ENCODE data around the gene GARIN5A. TPM values are rescaled to one million over a fixed set of nuclear protein-coding genes. Genes with fewer than 3 reads are reported as not detected.
A peak's percentile ranks its signal among the peaks of the same experiment; 100 is the strongest.
"Not testable (repeated sequence)": the region's sequence is repeated elsewhere in the genome, so short reads cannot be mapped to it uniquely, and the experiment has no call there.

GARIN5A gene
- total RNA-seq, 2 experiments from 2014 or later, result not detected

DNA sequence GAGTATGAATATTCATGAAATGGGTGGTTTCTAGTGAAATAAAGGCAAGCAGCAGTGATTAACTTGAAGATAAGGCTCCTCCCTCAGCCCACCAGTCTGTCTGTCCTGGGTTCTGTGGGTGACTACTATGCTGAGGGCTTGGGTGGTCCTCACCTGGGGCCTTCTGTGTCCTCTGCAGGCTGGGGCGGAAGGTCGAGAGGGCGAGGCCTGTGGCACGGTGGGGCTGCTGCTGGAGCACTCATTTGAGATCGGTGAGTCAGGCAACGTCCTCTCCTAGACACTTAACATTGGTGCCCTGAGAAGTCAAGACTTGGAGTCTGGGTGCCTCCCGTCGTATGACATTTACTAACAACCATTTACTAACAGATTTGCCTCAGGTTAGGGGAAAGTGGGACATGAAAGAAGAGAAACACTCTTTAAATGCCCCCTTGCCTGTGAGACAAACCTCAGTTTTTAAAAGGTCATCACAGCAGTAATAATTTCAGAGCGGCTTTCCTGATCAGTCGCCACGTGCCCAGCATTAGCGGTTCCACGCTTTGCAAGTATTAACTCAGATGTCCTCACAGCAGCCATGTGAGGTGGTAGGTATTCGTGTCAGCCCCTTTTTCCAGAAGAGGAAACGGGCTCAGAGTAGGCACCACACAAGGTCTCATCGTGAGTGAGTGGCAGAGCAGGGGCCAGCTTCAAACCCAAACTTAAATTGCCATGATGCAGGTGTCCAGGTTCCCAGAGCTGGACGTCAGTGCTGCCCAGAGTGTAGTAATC is 1.3 kb upstream of the GARIN5A start:
- peaks cover 2% of the 10 kb centered on the region for H3K27me3 Mint-ChIP-seq
- H3K36me3 Mint-ChIP-seq (ENCODE audit: low read depth), result peaks cover 23% of the 10 kb centered on the region
- peaks cover 18% of the 10 kb centered on the region for H3K4me1 Mint-ChIP-seq
- POLR2A ChIA-PET, result no interaction called here
- peak overlapping the region; percentile 99 for H3K4me3 Mint-ChIP-seq
- no peak for DNase-seq
- CTCF ChIA-PET, result interaction anchor here (0.6 to 2.0 kb wide), 3 partner anchors 55 to 110 kb away, joined by 3 to 8 read pairs (median 4); no protein-coding TSS in a partner anchor
- peak overlapping the region; percentile 96 for H3K27ac Mint-ChIP-seq
- H3K9me3 Mint-ChIP-seq, result no peaks in the 10 kb centered on the region

DNA sequence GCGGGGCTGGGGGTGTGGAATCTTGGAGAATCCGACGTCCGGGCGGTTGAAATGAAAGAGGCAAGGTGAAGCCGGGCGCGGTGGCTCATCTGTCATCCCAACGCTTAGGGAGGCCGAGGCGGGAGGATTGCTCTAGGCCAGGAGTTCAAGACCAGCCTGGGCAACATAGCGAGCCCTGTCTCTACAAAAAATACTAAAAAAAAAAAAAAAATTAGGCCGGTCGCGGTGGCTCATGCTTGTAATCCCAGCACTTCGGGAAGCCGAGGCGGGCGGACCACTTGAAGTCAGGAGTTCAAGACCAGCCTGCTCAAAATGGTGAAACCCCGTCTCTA is 225 bp upstream of the GARIN5A start:
- Mint-ChIP-seq H3K27me3 (peaks cover 2% of the 10 kb centered on the region), H3K36me3 (ENCODE audit: low read depth) (peaks cover 23% of the 10 kb centered on the region), H3K9me3 (no peaks in the 10 kb centered on the region), H3K27ac (peak overlapping the region; percentile 96), H3K4me3 (peak overlapping the region; percentile 99), H3K4me1 (peaks cover 18% of the 10 kb centered on the region)
- no peak for DNase-seq
- CTCF ChIA-PET, result no interaction called here
- POLR2A ChIA-PET, result no interaction called here

DNA sequence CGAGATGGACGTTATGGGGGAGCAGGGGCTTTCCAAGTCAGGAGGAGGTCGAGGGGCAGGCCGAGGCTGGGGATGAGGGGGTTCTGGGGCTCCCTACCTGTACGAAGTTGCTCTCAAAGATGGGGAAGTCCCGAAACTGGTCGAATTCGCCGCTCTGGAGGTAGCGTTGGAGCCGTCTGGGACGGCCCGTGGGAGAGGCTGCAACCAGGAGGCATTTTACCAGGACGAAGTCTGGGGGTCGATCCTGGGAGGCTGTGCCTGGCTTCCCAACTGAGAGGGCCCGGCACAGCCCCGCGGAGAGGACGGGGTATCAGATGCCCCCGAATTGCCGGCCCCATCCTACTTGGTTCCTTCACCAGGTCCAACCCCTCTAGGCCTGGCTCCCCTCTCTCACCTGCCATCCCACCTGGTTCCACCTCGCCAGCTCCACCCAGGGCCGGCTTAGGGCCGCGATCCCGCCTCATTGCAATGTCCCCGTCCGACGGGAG is 868 bp downstream of the GARIN5A start:
- Mint-ChIP-seq H3K4me3 (peak overlapping the region; percentile 99), H3K27me3 (peaks cover 2% of the 10 kb centered on the region), H3K4me1 (peaks cover 18% of the 10 kb centered on the region), H3K27ac (peak overlapping the region; percentile 96), H3K9me3 (no peaks in the 10 kb centered on the region), H3K36me3 (ENCODE audit: low read depth) (peaks cover 17% of the 10 kb centered on the region)
- DNase-seq, result no peak
- ChIA-PET POLR2A (no interaction called here), CTCF (interaction anchor here (1.5 kb wide), 1 partner anchor 119 kb away, joined by 4 read pairs; no protein-coding TSS in a partner anchor)

DNA sequence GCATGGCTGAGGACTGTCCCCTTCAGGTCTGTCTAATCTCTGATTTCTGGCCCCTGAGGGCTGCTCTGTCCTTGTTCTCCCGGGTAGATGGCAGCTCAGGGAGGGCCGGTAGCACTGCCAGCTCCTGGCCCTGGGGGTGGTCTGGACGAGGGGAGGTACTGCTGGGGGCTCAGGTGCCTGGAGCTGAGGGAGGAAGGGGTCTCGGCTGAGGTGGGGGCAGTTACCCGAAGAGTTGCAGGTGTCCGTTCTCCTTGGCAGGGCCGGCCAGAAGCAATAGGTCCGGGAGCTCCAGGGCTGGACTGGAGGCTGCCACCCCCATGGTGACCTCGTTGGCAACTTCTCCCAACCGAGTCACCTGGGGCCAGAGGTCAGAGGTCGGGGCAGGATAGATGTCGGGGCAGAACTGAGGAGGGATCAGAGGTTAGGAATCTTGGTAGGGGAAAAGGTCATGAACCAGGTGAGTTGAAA is 1.5 kb downstream of the GARIN5A start:
- ChIA-PET POLR2A (interaction anchor here (0.7 kb wide), 1 partner anchor 118 kb away, joined by 4 read pairs; no protein-coding TSS in a partner anchor), CTCF (interaction anchor here (1.5 to 1.7 kb wide), 3 partner anchors 15 to 118 kb away, joined by 3 to 5 read pairs (median 4); no protein-coding TSS in a partner anchor)
- Mint-ChIP-seq H3K9me3 (no peaks in the 10 kb centered on the region), H3K36me3 (ENCODE audit: low read depth) (peaks cover 17% of the 10 kb centered on the region), H3K4me1 (peaks cover 18% of the 10 kb centered on the region), H3K4me3 (peak overlapping the region; percentile 99), H3K27me3 (peaks cover 2% of the 10 kb centered on the region), H3K27ac (peak overlapping the region; percentile 96)
- DNase-seq, result no peak

DNA sequence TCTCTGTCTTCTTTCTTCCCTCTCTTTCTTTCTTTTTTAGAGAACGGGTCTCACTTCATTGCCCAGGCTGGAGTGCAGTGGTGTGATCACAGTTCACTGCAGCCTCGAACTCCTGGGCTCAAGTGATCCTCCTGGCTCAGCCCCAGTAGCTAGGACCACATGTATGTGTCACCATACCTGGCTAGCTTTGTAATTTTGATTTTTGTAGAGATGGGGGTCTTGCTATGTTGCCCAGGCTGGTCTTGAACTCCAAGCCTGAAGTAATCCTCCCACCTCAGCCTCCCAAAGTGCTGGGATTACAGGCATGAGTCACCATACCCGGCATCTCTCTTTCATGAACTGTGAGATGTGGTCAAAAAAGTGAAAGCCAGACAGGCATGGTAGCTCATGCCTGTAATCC is 3.3 kb downstream of the GARIN5A start:
- POLR2A ChIA-PET, H3K27me3 Mint-ChIP-seq, H3K27ac Mint-ChIP-seq, DNase-seq, H3K4me3 Mint-ChIP-seq, H3K9me3 Mint-ChIP-seq: not testable (repeated sequence)
- CTCF ChIA-PET, result interaction anchor here (0.7 to 1.7 kb wide), 3 partner anchors 10 to 136 kb away, joined by 3 to 5 read pairs (median 3); no protein-coding TSS in a partner anchor
- H3K36me3 Mint-ChIP-seq (ENCODE audit: low read depth), result peaks cover 11% of the 10 kb centered on the region
- peaks cover 18% of the 10 kb centered on the region for H3K4me1 Mint-ChIP-seq

DNA sequence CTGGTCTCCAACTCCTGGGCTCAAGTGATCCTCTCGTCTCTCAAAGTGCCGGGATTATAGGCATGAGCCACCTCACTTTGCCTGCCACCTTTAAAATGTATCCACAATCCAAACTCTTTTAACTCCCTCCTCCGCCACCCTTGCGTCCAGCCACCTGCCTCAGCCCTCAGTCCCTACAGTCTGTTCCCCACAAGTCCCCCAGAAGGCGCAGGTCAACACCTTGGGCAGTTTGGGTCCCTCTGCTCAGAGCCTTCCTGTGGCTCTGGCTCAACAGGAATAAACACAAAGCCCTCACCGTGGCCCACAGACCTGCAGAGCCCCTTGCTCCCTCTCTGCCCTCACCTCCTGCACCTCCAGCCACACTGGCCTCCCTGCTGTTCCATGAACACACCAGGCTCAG is 7.8 kb downstream of the GARIN5A start:
- no peak overlapping the region for H3K27ac Mint-ChIP-seq
- H3K36me3 Mint-ChIP-seq (ENCODE audit: low read depth), result no peaks in the 10 kb centered on the region
- CTCF ChIA-PET, result interaction anchor here (1.8 to 2.8 kb wide), 2 partner anchors 8 to 15 kb away, joined by 6 to 7 read pairs; no protein-coding TSS in a partner anchor
- H3K27me3 Mint-ChIP-seq, result peaks cover 2% of the 10 kb centered on the region
- H3K9me3 Mint-ChIP-seq, result no peaks in the 10 kb centered on the region
- no peaks in the 10 kb centered on the region for H3K4me1 Mint-ChIP-seq
- POLR2A ChIA-PET, result no interaction called here
- no peak for DNase-seq
- H3K4me3 Mint-ChIP-seq, result no peak overlapping the region

DNA sequence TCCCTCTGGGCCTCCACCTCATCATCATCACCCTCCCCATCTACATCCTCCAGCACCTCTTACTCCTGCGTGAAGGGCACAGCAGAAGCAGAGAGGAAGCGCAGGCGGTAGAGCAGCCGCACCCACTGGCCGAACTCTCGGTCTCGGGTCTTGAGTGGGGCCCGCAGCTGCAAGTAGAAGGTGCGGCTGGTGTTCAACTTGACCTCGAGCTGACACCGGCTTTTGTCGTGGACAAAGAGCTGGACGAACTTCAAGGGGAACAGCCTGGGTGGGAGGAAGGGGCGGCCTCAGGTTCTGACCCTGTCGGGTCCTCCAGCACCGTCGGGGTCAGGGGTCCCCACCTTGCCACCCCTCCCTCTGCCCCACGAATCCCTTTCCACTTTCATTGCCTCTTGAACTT is 9.1 kb downstream of the GARIN5A start:
- Mint-ChIP-seq H3K4me1 (no peaks in the 10 kb centered on the region), H3K9me3 (no peaks in the 10 kb centered on the region), H3K36me3 (ENCODE audit: low read depth) (no peaks in the 10 kb centered on the region), H3K27ac (no peak overlapping the region), H3K4me3 (no peak overlapping the region), H3K27me3 (peaks cover 2% of the 10 kb centered on the region)
- no peak for DNase-seq
- ChIA-PET CTCF (no interaction called here), POLR2A (no interaction called here)

DNA sequence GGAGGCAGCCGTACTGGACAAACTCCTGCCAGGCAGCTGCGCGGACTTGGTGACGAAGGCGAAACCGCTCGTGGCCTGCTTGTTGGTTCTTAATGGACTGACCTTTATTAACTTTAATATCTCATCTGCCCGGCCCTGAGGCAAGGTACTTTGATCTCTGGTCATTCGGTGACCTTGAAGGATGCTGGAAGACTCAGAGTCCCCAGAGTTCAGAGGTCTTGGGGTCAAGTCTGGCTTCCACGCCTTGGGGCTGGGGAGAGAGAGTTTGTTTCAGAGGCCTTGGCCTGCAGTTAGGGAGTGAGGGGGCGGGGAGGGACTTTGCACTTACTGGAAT is 10.0 kb downstream of the GARIN5A start:
- Mint-ChIP-seq H3K27me3 (peaks cover 2% of the 10 kb centered on the region), H3K36me3 (ENCODE audit: low read depth) (no peaks in the 10 kb centered on the region), H3K4me3 (no peak overlapping the region), H3K9me3 (no peaks in the 10 kb centered on the region), H3K27ac (no peak overlapping the region), H3K4me1 (no peaks in the 10 kb centered on the region)
- POLR2A ChIA-PET, result no interaction called here
- CTCF ChIA-PET, result interaction anchor here (0.9 kb wide), 1 partner anchor 98 kb away, joined by 3 read pairs; no protein-coding TSS in a partner anchor
- no peak for DNase-seq

DNA sequence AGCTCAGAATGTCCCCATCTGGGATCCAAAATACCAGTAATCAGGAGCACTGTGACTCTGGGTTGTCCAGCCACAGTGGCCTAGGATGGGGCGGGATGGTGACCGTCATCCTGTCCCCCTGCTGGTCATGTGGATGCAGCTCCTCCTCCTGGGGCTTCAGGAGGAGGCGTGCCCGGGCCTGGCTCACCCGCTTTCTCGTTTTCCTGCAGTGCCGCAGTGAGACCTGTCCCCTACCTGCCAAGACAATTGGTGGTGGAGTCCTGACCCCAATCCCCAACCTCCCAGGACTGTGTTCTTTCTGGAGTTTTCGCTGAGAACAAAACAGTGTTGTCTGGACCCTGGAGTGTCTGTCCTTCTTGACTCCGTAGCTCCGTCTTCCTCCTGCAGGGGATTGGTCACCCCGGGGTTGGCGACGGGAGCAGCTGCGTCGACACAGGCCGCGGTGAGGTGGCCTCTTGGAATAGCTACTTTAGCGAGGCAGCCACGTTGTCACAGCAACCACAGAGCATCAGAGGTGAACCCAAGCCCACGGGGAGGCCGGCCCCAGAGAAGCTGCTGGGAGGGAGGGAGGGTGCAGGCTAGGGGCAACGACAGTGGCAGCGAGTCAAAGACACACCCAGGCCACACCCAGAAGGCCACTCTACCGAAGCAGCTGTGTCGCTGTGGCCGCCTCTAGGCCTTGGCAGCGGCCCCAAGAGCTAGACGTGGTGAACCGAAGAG is 10.5 kb downstream of the GARIN5A start:
- POLR2A ChIA-PET, result interaction anchor here (0.6 kb wide), 1 partner anchor 37 kb away, joined by 3 read pairs; no protein-coding TSS in a partner anchor

DNA sequence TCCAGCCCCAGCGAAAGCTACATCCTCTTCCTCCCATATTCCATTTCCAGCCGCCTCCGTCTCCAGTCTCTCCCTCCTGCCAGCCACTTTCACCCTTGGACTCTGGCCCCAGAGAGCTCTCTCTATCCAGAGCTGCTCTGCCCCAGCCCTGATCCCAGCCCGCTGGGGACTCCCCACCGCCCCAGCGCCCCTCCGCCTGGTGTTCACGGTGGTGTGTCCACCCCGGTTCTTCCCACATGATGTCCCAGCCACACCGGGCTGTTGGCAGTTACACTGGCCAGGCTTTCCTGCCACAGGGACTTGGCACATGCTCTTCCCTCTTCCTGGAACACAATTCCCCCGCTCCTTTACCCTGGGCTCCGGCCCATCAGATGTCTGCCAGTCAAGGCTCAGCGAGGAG is 11.6 kb downstream of the GARIN5A start:
- no peak overlapping the region for H3K27ac Mint-ChIP-seq
- H3K36me3 Mint-ChIP-seq (ENCODE audit: low read depth), result no peaks in the 10 kb centered on the region
- no peak for DNase-seq
- no peaks in the 10 kb centered on the region for H3K9me3 Mint-ChIP-seq
- peaks cover 9% of the 10 kb centered on the region for H3K4me1 Mint-ChIP-seq
- H3K27me3 Mint-ChIP-seq, result peaks cover 5% of the 10 kb centered on the region
- POLR2A ChIA-PET, result no interaction called here
- CTCF ChIA-PET, result interaction anchor here (0.9 kb wide), 1 partner anchor 92 kb away, joined by 3 read pairs; no protein-coding TSS in a partner anchor
- H3K4me3 Mint-ChIP-seq, result no peak overlapping the region

More for the DNA sequence above, 10.5 kb downstream of the GARIN5A start:
- CTCF ChIA-PET, result interaction anchor here (0.9 kb wide), 1 partner anchor 98 kb away, joined by 3 read pairs; no protein-coding TSS in a partner anchor
- H3K4me3 Mint-ChIP-seq, result no peak overlapping the region
- H3K27ac Mint-ChIP-seq, result no peak overlapping the region
- peaks cover 3% of the 10 kb centered on the region for H3K4me1 Mint-ChIP-seq
- peaks cover 2% of the 10 kb centered on the region for H3K27me3 Mint-ChIP-seq
- no peaks in the 10 kb centered on the region for H3K9me3 Mint-ChIP-seq
- H3K36me3 Mint-ChIP-seq (ENCODE audit: low read depth), result no peaks in the 10 kb centered on the region
- DNase-seq, result no peak

DNA sequence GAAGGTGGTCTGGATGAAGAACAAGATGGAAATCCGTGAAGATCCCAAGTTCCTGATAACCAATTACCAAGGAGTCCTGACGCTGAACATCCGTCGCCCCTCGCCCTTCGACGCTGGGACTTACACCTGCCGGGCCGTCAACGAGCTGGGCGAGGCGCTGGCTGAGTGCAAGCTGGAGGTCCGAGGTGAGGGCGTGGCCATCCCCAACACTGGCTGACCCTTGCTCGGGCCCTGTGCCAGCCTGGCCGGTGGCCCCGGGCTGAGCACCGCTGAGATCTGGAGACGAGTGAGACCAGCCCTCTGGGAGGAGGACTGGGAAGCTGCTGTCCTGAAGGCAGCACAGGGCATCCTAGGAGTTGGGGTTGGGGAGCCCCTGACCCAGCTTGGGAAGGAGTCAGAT is 12.3 kb downstream of the GARIN5A start:
- no peaks in the 10 kb centered on the region for H3K36me3 Mint-ChIP-seq (ENCODE audit: low read depth)
- CTCF ChIA-PET, result interaction anchor here (0.8 to 0.9 kb wide), 2 partner anchors 92 to 132 kb away, joined by 3 read pairs; no protein-coding TSS in a partner anchor
- no peak for DNase-seq
- peaks cover 15% of the 10 kb centered on the region for H3K4me1 Mint-ChIP-seq
- no peaks in the 10 kb centered on the region for H3K9me3 Mint-ChIP-seq
- H3K27me3 Mint-ChIP-seq, result peaks cover 6% of the 10 kb centered on the region
- POLR2A ChIA-PET, result no interaction called here
- H3K27ac Mint-ChIP-seq, result no peak overlapping the region
- no peak overlapping the region for H3K4me3 Mint-ChIP-seq

DNA sequence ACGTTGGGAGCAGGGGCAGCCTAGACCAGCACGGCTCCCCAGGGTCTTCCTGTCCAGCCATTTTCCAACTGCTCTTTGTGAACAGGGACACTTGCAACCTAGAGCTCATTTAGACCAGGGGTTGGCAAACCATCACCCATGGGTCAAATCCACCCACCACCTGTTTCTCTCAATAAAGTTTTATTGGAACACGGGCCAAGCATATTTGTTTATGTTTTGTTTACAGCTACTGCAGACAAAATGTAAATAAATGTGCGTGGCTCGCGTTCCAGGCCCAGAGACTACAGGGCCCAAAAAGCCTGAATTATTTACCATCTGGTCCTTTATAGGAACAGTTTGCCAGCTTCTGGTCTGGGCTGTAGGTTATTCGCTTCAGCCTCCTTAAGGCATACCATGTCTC is 13.7 kb downstream of the GARIN5A start:
- no peak for DNase-seq
- H3K27me3 Mint-ChIP-seq, result peaks cover 4% of the 10 kb centered on the region
- CTCF ChIA-PET, result interaction anchor here (1.4 to 1.7 kb wide), 2 partner anchors 16 to 105 kb away, joined by 5 to 6 read pairs; no protein-coding TSS in a partner anchor
- H3K9me3 Mint-ChIP-seq, result no peaks in the 10 kb centered on the region
- no peaks in the 10 kb centered on the region for H3K36me3 Mint-ChIP-seq (ENCODE audit: low read depth)
- H3K4me1 Mint-ChIP-seq, result peaks cover 15% of the 10 kb centered on the region
- no peak overlapping the region for H3K4me3 Mint-ChIP-seq
- POLR2A ChIA-PET, result no interaction called here
- H3K27ac Mint-ChIP-seq, result no peak overlapping the region
